GM10847 (cell line): ENCODE results near the gene BICDL1.

Experiments used
- POLR2A ChIP-seq: IDR thresholded peaks from 2 replicates; pipeline ENCODE4 v1.6.1; 2011; ENCODE audit not compliant: insufficient read length; ENCODE audit errors: extremely low read depth

Gene BICDL1

GRCh38 chr12:119988472-119989360, at the start of gene BICDL1:
BICDL1 (plus strand) TSS chr12:119989236; CDS start chr12:119989869, 633 bp downstream.
- TF ChIP-seq POLR2A = peak; percentile 44

- no peak for TF ChIP-seq POLR2A
Measured at GRCh38 chr12:119940897-119941296, 48.1 kb upstream of the BICDL1 start.

- no peak for TF ChIP-seq POLR2A
Measured at GRCh38 chr12:119942386-119942785, 46.6 kb upstream of the BICDL1 start.

GRCh38 chr12:119946213-119946612, 42.8 kb upstream of the BICDL1 start:
- no peak for TF ChIP-seq POLR2A

GRCh38 chr12:119949145-119949544, 39.9 kb upstream of the BICDL1 start:
- TF ChIP-seq POLR2A = no peak

GRCh38 chr12:119949594-119949993, 39.4 kb upstream of the BICDL1 start:
- no peak for TF ChIP-seq POLR2A

GRCh38 chr12:119956047-119956446, 33.0 kb upstream of the BICDL1 start:
- no peak for TF ChIP-seq POLR2A

GRCh38 chr12:119957135-119957534, 31.9 kb upstream of the BICDL1 start:
- no peak for TF ChIP-seq POLR2A

- TF ChIP-seq POLR2A = no peak
Measured at GRCh38 chr12:119959435-119959834, 29.6 kb upstream of the BICDL1 start.

- no peak for TF ChIP-seq POLR2A
Measured at GRCh38 chr12:119964123-119964522, 24.9 kb upstream of the BICDL1 start.

- TF ChIP-seq POLR2A = no peak
Measured at GRCh38 chr12:119964929-119965328, 24.1 kb upstream of the BICDL1 start.

GRCh38 chr12:119980242-119980641, 8.8 kb upstream of the BICDL1 start:
- no peak for TF ChIP-seq POLR2A

- no peak for TF ChIP-seq POLR2A
Measured at GRCh38 chr12:119989361-119989730, 310 bp downstream of the BICDL1 start.

GRCh38 chr12:119989731-119990381, 820 bp downstream of the BICDL1 start:
- TF ChIP-seq POLR2A = no peak

GRCh38 chr12:119990382-119990874, 1.4 kb downstream of the BICDL1 start:
- TF ChIP-seq POLR2A = no peak

GRCh38 chr12:119992129-119992705, 3.2 kb downstream of the BICDL1 start:
- TF ChIP-seq POLR2A = no peak
